Kidney (tissue), 14 donors: ENCODE measurements around the gene ATP11A. TPM values are rescaled to one million over a fixed set of nuclear protein-coding genes. Genes with fewer than 3 reads are reported as not detected.

Source experiments
- DNase-seq, 5 donors: peaks; one replicate each; pipeline ENCODE4 v3.0.0-alpha.2; 2013 to 2020
- FAIRE-seq: peaks from 2 replicates; lab custom pipeline; 2012; peaks lifted over from hg19 to GRCh38; lab: Jason Lieb, UNC
- H3K27ac ChIP-seq, 2 donors: one replicate each; pipeline ENCODE4 v1.7.0; 2013; ENCODE audit warnings: low read depth in 2 of 2, low read length in 2 of 2, inconsistent platforms in 1 of 2
- H3K27me3 ChIP-seq: one replicate; pipeline ENCODE4 v1.7.1; 2013; ENCODE audit warnings: low read length, inconsistent platforms; ENCODE audit not compliant: control insufficient read depth, insufficient read depth
- H3K36me3 ChIP-seq, 3 donors: one replicate each; pipeline versions ENCODE4 v1.7.0 to v1.7.1; 2013; ENCODE audit warnings: low read length in 3 of 3, control low read depth in 1 of 3, inconsistent platforms in 1 of 3; ENCODE audit not compliant: insufficient read depth in 3 of 3, control insufficient read depth in 2 of 3
- H3K4me1 ChIP-seq, 3 donors: one replicate each; pipeline versions ENCODE4 v1.7.0 to v1.7.1; 2013; ENCODE audit warnings: low read length in 3 of 3, inconsistent platforms in 1 of 3, low read depth in 1 of 3; ENCODE audit not compliant: control insufficient read depth in 2 of 3, insufficient read depth in 2 of 3
- H3K4me3 ChIP-seq, 3 donors: one replicate each; pipeline versions ENCODE4 v1.7.0 to v1.8.1; 2013; ENCODE audit warnings: low read length in 3 of 3, control low read depth in 1 of 3, inconsistent platforms in 1 of 3
- H3K9ac ChIP-seq, 3 donors: one replicate each; pipeline versions ENCODE4 v1.7.0 to v1.7.1; 2013; ENCODE audit warnings: low read length in 3 of 3, control low read depth in 1 of 3, inconsistent platforms in 1 of 3
- H3K9me3 ChIP-seq, 3 donors: one replicate each; pipeline versions ENCODE4 v1.7.0 to v1.7.1; 2013; ENCODE audit warnings: low read length in 3 of 3, control low read depth in 1 of 3, inconsistent platforms in 1 of 3; ENCODE audit not compliant: control insufficient read depth in 2 of 3, insufficient read depth in 1 of 3
- CTCF ChIP-seq: IDR thresholded peaks from 3 replicates; pipeline ENCODE4 v1.5.1; 2012; ENCODE audit warnings: mild to moderate bottlenecking, moderate library complexity, borderline replicate concordance; ENCODE audit not compliant: insufficient read depth; ENCODE audit errors: extremely low read depth
- intact Hi-C: fragments of 100-400 bp; cut with DNase I; formaldehyde crosslinking; loops from one replicate; pipeline ENCODE4 v1.11.1; 2022
- polyA plus RNA-seq: library from polyadenylated mRNA; stranded (reverse); fragments of 350-450 nt; fragmentation: Illumina TruSeq; extraction: RNeasy Lipid Tissue Mini Kit (QIAGEN cat#74804); gene quantifications from one replicate; pipeline ENCODE4 v1.2.3, GENCODE V29; 2014; ENCODE audit warnings: low read depth, low replicate concordance; ENCODE audit not compliant: insufficient read depth
- total RNA-seq: library from RNA; stranded (reverse); fragmentation: NEBNext Ultra II Directional; extraction: Animal tissue kit (Norgen Biotek cat#: 25700); gene quantifications from one replicate; pipeline ENCODE4 v1.2.1, GENCODE V29; 2021
- donor health status: control.
- donor health status: control.
- donor health status: control.
- donor health status: control.
- donor health status: control.
- donor health status: DM: yes; HTN: yes; CAD: no.
- donor health status: Normal renal cell carcinoma (clear cell type).

ATP11A gene
- total and polyA plus RNA-seq, 2 donors from 2014 or later: 4.9 to 212 TPM

- no peak overlapping the region for H3K4me3 ChIP-seq
- no peaks in the 10 kb centered on the region for H3K27me3 ChIP-seq
- no peak for TF ChIP-seq CTCF
- DNase-seq (peak in 1 of 5 donors; percentile 47), FAIRE-seq (no peak)
- H3K4me1 ChIP-seq: peaks cover 0 to 1% (median 0%) of the 10 kb centered on the region in 3 donors
- H3K9ac ChIP-seq: no peak overlapping the region
- no peaks in the 10 kb centered on the region for H3K36me3 ChIP-seq
- H3K9me3 ChIP-seq: no peaks in the 10 kb centered on the region
- intact Hi-C loops: no loop called here
- H3K27ac ChIP-seq: no peak overlapping the region
Observed at GRCh38 chr13:112757759-112758086, 67.9 kb downstream of the ATP11A start.

- no peaks in the 10 kb centered on the region for H3K9me3 ChIP-seq
- FAIRE-seq (no peak), DNase-seq (peak in 1 of 5 donors; percentile 36)
- H3K27ac ChIP-seq: no peak overlapping the region
- H3K27me3 ChIP-seq: no peaks in the 10 kb centered on the region
- intact Hi-C loops: no loop called here
- TF ChIP-seq CTCF: no peak
- no peak overlapping the region for H3K9ac ChIP-seq
- H3K4me1 ChIP-seq: no peaks in the 10 kb centered on the region
- H3K4me3 ChIP-seq: no peak overlapping the region
- no peaks in the 10 kb centered on the region for H3K36me3 ChIP-seq
Observed at GRCh38 chr13:112759053-112759452, 69.2 kb downstream of the ATP11A start.

GRCh38 chr13:112759827-112760226, 70.0 kb downstream of the ATP11A start:
- Histone ChIP-seq H3K9ac (no peak overlapping the region), H3K4me3 (no peak overlapping the region), H3K27ac (no peak overlapping the region), H3K4me1 (no peaks in the 10 kb centered on the region), H3K27me3 (no peaks in the 10 kb centered on the region), H3K36me3 (no peaks in the 10 kb centered on the region), H3K9me3 (no peaks in the 10 kb centered on the region)
- FAIRE-seq (no peak), DNase-seq (no peak)
- intact Hi-C loops: no loop called here
- TF ChIP-seq CTCF: no peak

GRCh38 chr13:112760435-112760834, 70.6 kb downstream of the ATP11A start:
- DNase-seq (no peak), FAIRE-seq (no peak)
- intact Hi-C loops: no loop called here
- Histone ChIP-seq H3K36me3 (no peaks in the 10 kb centered on the region), H3K27me3 (no peaks in the 10 kb centered on the region), H3K27ac (no peak overlapping the region), H3K4me1 (no peaks in the 10 kb centered on the region), H3K9me3 (no peaks in the 10 kb centered on the region), H3K9ac (no peak overlapping the region), H3K4me3 (peak overlapping the region in 1 of 3 donors; percentile 60)
- TF ChIP-seq CTCF: no peak
